Rectal smooth muscle tissue (tissue), 1 donor: ENCODE data around the gene MINDY4.

Experiments used
- H3K27ac ChIP-seq: one replicate; pipeline ENCODE4 v1.7.0; 2013; ENCODE audit warnings: low read depth, low read length, inconsistent platforms
- H3K27me3 ChIP-seq: one replicate; pipeline ENCODE4 v1.7.0; 2013; ENCODE audit warnings: low read length; ENCODE audit not compliant: control insufficient read depth, insufficient read depth
- H3K36me3 ChIP-seq: one replicate; pipeline ENCODE4 v1.7.0; 2013; ENCODE audit warnings: low read length; ENCODE audit not compliant: control insufficient read depth, insufficient read depth
- H3K4me1 ChIP-seq: one replicate; pipeline ENCODE4 v1.7.0; 2013; ENCODE audit warnings: low read length; ENCODE audit not compliant: control insufficient read depth, insufficient read depth
- H3K4me3 ChIP-seq: one replicate; pipeline ENCODE4 v1.7.0; 2013; ENCODE audit warnings: low read length
- H3K9ac ChIP-seq: one replicate; pipeline ENCODE4 v1.7.0; 2013; ENCODE audit warnings: low read length

The MINDY4 gene

DNA sequence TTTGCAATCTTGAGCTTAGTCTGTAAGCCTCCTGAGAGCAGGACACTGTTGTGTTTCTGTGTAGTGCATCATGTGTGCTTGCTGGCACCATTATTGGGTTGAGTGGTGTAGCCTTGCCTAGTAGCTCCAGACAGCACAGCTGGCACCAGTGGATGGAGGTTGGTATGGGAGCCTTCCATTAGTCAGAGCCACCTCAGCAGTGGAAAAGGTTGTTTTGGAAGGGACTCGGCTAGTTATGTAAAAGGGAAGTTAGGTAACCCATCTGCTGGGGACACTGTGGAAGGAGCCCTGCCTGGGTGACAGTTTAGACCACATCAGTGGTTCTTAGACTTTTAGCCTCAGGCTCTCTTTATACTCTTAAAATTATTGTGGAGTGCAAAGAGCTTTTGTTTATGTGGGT lies 16.3 kb downstream of the MINDY4 start:
- H3K4me1 ChIP-seq = no peaks in the 10 kb centered on the region
- H3K9ac ChIP-seq = no peak overlapping the region
- H3K36me3 ChIP-seq = no peaks in the 10 kb centered on the region
- H3K4me3 ChIP-seq = no peak overlapping the region
- no peaks in the 10 kb centered on the region for H3K27me3 ChIP-seq
- no peak overlapping the region for H3K27ac ChIP-seq

- Histone ChIP-seq H3K4me3 (no peak overlapping the region), H3K27me3 (no peaks in the 10 kb centered on the region), H3K36me3 (peaks cover under 1% of the 10 kb centered on the region), H3K9ac (no peak overlapping the region), H3K4me1 (no peaks in the 10 kb centered on the region), H3K27ac (peak overlapping the region; percentile 1)
Observed at GRCh38 chr7:30788640-30789333, 17.6 kb downstream of the MINDY4 start.

DNA sequence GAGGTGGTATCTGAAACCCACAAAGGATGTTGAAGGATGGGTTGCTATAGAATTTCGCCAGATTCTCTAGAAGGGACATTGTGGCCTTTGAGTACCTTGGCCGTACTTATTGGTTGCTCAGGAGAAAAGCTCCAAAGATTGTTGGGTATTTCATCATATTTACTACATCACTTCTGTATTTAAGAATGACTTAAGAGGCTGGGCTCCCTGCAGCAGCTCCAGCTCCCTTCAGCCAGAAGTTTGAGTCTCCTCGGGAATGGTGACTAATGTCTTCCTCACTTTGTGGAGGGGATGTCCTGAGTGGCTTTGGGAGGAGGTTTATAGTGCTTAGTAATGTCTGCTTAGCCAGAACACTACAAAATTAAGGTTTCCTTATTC lies 18.1 kb downstream of the MINDY4 start:
- peaks cover 2% of the 10 kb centered on the region for H3K36me3 ChIP-seq
- H3K9ac ChIP-seq = no peak overlapping the region
- H3K27ac ChIP-seq = peak overlapping the region; percentile 1
- H3K27me3 ChIP-seq = no peaks in the 10 kb centered on the region
- no peak overlapping the region for H3K4me3 ChIP-seq
- H3K4me1 ChIP-seq = no peaks in the 10 kb centered on the region

DNA sequence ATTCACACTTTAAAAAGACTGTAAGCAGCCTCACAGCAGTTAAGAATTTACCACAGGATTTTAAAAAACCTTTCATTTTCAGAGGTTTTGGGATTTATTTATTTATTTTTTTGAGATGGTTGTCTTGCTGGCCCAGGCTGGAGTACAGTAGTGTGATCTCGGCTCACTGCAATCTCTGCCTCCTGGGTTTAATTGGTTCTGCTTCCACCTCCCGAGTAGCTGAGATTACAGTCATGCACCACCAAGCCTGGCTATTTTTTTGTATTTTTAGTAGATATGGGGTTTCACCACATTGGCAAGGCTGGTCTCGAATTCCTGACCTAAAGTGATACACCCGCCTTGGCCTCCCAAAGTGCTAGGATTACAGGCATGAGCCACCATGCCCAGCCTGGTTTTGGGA lies 19.1 kb downstream of the MINDY4 start:
- H3K4me1 ChIP-seq = peaks cover under 1% of the 10 kb centered on the region
- no peaks in the 10 kb centered on the region for H3K27me3 ChIP-seq
- peaks cover 2% of the 10 kb centered on the region for H3K36me3 ChIP-seq
- no peak overlapping the region for H3K27ac ChIP-seq
- no peak overlapping the region for H3K9ac ChIP-seq
- no peak overlapping the region for H3K4me3 ChIP-seq

DNA sequence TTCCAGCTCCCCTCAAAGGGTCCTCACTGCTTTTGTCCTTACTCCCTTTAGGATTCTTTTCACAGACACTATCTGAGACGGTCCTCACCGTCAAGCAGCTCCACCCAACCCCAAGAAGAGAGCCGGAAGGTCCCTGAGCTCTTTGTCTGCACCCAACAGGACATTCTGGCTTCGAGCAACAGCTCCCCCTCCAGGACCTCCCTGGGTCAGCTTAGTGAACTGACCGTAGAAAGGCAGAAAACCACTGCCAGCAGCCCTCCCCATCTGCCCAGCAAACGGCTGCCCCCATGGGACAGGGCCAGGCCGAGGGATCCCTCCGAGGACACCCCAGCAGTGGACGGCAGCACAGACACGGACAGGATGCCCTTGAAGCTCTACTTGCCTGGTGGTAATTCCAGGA lies 19.9 kb downstream of the MINDY4 start:
- no peak overlapping the region for H3K27ac ChIP-seq
- no peak overlapping the region for H3K9ac ChIP-seq
- H3K4me3 ChIP-seq = no peak overlapping the region
- H3K27me3 ChIP-seq = no peaks in the 10 kb centered on the region
- peaks cover 8% of the 10 kb centered on the region for H3K4me1 ChIP-seq
- peaks cover 2% of the 10 kb centered on the region for H3K36me3 ChIP-seq

GRCh38 chr7:30795161-30795948 lies 24.1 kb downstream of the MINDY4 start:
- Histone ChIP-seq H3K27me3 (no peaks in the 10 kb centered on the region), H3K9ac (no peak overlapping the region), H3K36me3 (peaks cover 2% of the 10 kb centered on the region), H3K4me3 (no peak overlapping the region), H3K4me1 (peaks cover 37% of the 10 kb centered on the region), H3K27ac (peak overlapping the region; percentile 70)

DNA sequence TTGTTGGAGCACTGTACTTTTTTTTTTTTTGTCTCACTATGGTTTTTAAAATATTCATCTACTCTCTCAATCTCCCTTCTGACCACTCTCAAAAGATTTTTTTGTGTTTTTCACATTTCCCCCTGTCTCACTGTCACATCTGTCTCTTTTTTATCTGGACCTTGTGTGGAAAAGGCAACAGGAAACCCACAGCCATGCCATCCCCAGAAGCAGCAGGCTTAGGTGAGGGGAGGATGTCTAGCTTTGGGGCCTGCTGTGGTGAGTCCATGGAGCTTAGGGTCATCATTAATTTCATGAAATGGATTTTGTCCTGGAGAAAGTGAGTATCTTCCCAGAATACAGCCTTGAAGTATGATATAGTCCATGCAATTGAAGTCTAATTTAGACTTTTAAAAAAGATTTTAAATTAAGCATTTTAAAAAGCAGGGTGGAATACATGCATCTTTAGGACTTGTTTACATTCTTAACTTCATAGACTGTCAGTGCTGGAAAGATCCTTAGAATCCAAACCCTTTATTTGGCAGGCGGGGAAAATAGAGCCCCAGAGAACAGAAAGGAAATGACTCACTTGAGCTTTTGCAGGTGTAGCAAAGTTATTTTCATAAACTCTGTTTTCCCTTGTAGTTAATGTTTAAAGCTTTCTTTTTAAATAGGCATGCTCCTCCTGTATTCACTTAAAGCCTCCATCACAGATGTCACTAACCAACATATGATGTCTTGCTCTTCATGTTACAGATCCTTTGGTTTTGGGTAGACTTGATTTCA lies 25.1 kb downstream of the MINDY4 start:
- H3K4me1 ChIP-seq = peaks cover 43% of the 10 kb centered on the region
- peaks cover 2% of the 10 kb centered on the region for H3K36me3 ChIP-seq
- H3K27me3 ChIP-seq = no peaks in the 10 kb centered on the region
- H3K9ac ChIP-seq = no peak overlapping the region
- no peak overlapping the region for H3K4me3 ChIP-seq
- H3K27ac ChIP-seq = peak overlapping the region; percentile 70

DNA sequence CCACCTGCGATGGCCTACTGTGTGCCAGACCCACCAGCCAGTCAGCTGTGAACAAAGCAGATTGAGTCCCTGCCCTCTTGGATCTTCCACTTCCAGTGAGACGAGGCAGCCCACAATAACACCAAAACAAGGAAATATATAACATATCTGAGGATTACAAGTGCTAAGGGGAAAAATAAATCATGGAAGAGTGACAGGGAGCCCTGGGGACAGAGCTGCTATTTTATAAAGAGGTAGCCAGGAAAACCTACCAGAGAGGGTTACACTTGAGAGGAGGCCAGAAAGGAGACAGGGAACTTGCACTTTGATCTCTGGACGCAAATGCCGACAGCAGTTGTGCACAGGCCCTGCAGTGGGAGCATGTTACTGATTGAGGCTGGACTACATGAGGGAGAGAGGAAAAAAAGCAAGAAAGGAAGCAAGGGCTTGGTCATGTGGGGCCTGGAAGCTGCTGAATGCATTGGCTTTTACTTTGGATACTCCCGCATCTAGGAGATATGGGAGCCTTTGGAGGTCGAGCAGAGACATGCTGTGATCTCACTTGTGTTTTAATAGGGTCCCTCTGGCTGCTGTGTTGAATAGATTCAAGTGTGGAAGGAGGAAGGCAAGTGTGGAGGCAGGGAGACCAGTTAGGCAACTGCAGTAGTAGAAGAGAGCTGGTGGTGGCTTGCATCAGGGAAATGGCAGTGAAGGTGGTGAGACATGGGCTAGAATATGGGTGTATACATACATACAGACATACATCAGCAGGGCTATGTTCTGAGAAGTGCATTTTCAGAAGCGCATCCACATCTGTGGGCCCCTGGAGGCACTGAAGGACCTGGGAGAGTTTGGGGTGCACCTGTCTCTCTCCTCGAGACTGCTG lies 26.2 kb downstream of the MINDY4 start:
- H3K27me3 ChIP-seq = no peaks in the 10 kb centered on the region
- H3K4me1 ChIP-seq = peaks cover 43% of the 10 kb centered on the region
- peaks cover 2% of the 10 kb centered on the region for H3K36me3 ChIP-seq
- H3K4me3 ChIP-seq = no peak overlapping the region
- H3K9ac ChIP-seq = no peak overlapping the region
- peak overlapping the region; percentile 28 for H3K27ac ChIP-seq

DNA sequence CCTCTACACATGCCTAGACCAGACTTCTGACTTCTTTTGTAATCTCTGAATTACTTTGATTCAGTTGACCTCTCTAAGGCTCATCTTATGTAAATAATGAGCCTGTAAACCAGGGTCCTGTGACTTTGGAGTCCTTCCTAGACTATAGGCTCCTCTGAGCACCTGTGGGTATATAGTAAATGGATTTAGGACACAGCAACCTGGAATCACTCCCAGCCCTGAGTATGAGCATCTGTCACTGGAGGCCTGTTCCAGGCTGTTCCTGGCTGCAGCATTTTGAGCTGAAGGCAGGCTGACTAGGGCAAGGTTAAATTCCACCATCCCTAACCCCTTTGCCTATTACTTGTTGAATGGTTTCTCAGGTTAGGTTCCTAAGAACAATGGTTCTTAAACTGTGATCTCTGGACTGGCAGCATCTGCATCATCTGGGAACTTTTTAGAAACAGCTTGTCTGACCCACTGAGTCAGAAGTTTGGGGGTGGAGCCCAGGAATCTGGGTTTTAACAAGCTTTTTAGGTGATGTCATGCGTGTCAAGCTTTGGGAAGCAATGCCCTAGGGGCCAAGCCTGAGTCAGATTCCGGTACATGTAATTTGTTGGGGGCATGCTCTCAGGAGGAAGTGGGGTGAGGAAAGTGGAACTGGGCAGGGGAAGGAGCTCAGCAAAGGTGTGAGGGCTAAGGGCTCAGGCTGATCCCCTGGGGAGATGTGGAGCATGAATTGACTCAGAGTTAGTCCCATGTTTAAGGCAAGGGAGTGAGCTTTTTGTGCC lies 28.2 kb downstream of the MINDY4 start:
- peaks cover 43% of the 10 kb centered on the region for H3K4me1 ChIP-seq
- no peaks in the 10 kb centered on the region for H3K27me3 ChIP-seq
- no peak overlapping the region for H3K4me3 ChIP-seq
- H3K9ac ChIP-seq = no peak overlapping the region
- peak overlapping the region; percentile 11 for H3K27ac ChIP-seq
- H3K36me3 ChIP-seq = no peaks in the 10 kb centered on the region

- Histone ChIP-seq H3K36me3 (no peaks in the 10 kb centered on the region), H3K4me1 (peaks cover 43% of the 10 kb centered on the region), H3K27ac (peak overlapping the region; percentile 11), H3K4me3 (no peak overlapping the region), H3K27me3 (no peaks in the 10 kb centered on the region), H3K9ac (no peak overlapping the region)
Observed at GRCh38 chr7:30799976-30800661, 28.9 kb downstream of the MINDY4 start.

DNA sequence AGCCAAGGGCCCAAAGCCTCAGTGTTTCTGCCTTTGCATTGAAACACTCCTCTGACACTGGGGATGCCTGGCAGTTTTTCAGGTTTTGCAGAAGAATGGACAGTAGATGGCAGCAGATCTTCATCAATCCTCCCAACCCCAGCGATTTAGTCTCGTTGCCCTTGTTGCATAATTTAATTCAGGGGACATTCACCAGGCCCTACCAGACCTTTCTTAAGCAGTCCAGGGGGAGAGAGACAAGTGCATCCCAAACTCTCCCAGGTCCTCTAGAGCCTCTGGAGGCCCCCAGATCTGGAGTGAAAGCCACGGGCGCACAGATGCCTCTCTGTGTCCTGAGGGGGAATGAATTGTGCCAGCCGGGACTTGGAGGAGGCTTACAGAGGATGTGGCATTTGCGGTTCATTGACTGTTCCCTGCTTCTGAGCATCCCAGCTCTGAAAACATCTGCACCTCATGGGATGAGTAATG lies 29.6 kb downstream of the MINDY4 start:
- Histone ChIP-seq H3K27me3 (no peaks in the 10 kb centered on the region), H3K4me1 (peaks cover 38% of the 10 kb centered on the region), H3K27ac (no peak overlapping the region), H3K36me3 (no peaks in the 10 kb centered on the region), H3K4me3 (no peak overlapping the region), H3K9ac (no peak overlapping the region)
